ENCODE data around the gene PTGDR2.

DNA sequence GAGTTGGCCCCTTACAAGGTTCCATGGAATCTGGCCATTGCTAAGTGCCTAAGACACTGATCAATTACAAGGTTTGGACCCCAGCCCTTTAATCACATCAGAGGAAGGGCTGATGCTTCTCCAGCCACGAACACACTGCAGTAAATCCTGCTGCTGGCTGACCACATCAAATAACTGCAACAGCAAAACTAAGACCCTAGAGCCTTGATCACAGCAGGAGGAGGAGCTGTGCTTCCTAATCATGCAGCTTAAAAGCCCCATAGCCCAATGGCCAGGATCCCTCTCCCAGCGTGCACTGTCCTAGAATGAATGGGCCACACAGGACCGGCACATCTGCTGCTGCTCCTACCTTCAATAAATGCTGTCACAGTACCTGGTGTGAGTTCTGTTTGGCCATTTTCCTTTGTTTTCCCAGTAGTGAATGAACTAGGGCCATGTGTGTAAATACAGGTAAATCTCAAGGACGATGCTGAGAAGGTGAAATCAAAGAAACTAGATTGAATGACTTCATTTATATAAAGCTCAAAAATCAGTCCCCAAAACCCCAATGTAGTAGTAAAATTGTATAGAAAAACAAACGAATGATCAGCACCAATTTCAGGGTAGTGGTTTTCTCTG lies 24.3 kb upstream of the PTGDR2 start:
- TF ChIP-seq EZH2 (IDR thresholded peaks at IDR 0.05; ENCODE audit: borderline replicate concordance) (no peak), CTCF (IDR thresholded peaks at IDR 0.05; ENCODE audit: poor library complexity) (no peak)
